Right cardiac atrium (tissue), 5 donors: ENCODE data around the gene DXO. TPM values are rescaled to one million over a fixed set of nuclear protein-coding genes. Genes with fewer than 3 reads are reported as not detected.
A peak's percentile ranks its signal among the peaks of the same experiment; 100 is the strongest.

Experiments
- ATAC-seq, 2 donors: fragments of 200-7000 bp; cut with Tn5 transposase; one replicate each; pipeline versions ENCODE4 v1.8.0 to v1.9.1; 2020; ENCODE audit warnings: moderate library complexity in 2 of 2, mild to moderate bottlenecking in 1 of 2
- DNase-seq, 3 donors: peaks; one replicate each; pipeline ENCODE4 v3.0.0-alpha.2; 2020
- H3K27ac ChIP-seq: one replicate; pipeline ENCODE4 v1.5.1; 2013; ENCODE audit warnings: mild to moderate bottlenecking, low read length, control low read depth, moderate library complexity
- H3K27me3 ChIP-seq: one replicate; pipeline ENCODE4 v1.6.1; 2013; ENCODE audit not compliant: control insufficient read depth, insufficient read depth
- H3K4me1 ChIP-seq: one replicate; pipeline ENCODE4 v1.6.1; 2013; ENCODE audit warnings: low read length; ENCODE audit not compliant: control insufficient read depth, insufficient read depth
- H3K4me3 ChIP-seq: one replicate; pipeline ENCODE4 v1.5.1; 2013; ENCODE audit warnings: low read length, control low read depth
- H3K9me3 ChIP-seq: one replicate; pipeline ENCODE4 v1.6.1; 2013; ENCODE audit warnings: low read length; ENCODE audit not compliant: control insufficient read depth
- WGBS: extraction: QIAGEN DNeasy Blood & Tissue Kit; methylation state at CpG from one replicate; pipeline ENCODE4 v1.1.7; 2013; 5-methylcytosine and 5-hydroxymethylcytosine counted together
- intact Hi-C, 4 donors: fragments of 100-400 bp; cut with DNase I; formaldehyde crosslinking; loops; one replicate each; pipeline versions ENCODE4 v1.11.0 to v1.14.0; 2022 to 2023
- polyA plus RNA-seq: library from polyadenylated mRNA; stranded (reverse); fragments of 200-250 nt; gene quantifications from one replicate; pipeline ENCODE4 v1.2.3, GENCODE V29; 2013
- total RNA-seq, 4 donors: library from RNA; stranded (reverse); fragmentation: NEBNext Ultra II Directional; extraction: Animal tissue kit (Norgen Biotek cat#: 25700); gene quantifications; one replicate each; pipeline ENCODE4 v1.2.1, GENCODE V29; 2021
- donor health status: healthy with polysubstance abuse.
- donor health status: DM: no; HTN: yes; CAD: no.
- donor health status: DM: no; HTN: no; CAD: no.
- donor health status: DM: no; HTN: yes; CAD: no; lungs with severe emphysema.
- donor health status: DM: yes; HTN: yes; CAD: no.

Gene DXO
- total and polyA plus RNA-seq, 5 donors: 12.0 to 17.2 (median 16.5) TPM

DNA sequence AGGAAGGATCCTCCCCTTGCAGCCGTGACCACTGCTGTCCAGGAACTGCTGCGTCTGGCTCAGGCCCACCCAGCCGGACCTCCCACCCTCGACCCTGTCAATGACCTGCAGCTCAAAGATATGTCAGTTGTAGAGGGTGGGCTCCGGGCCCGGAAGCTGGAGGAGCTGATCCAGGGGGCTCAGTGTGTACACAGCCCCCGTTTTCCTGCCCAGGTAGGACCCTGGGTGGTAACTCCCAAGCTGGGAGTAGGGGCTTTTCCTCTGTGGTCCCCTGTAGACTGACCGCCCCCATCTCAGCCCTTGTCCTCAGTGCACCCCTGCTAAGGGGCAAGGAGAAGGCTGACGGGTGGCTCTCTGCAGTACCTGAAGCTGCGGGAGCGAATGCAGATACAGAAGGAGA is 3.6 kb downstream of the DXO start:
- H3K4me3 ChIP-seq: no peak overlapping the region
- WGBS: 80% methylated on average over 11 of the region's 11 CpGs
- intact Hi-C loops: no loop called here
- ATAC-seq (no peak), DNase-seq (no peak)
- no peaks in the 10 kb centered on the region for H3K27me3 ChIP-seq
- peaks cover 4% of the 10 kb centered on the region for H3K4me1 ChIP-seq
- H3K9me3 ChIP-seq: no peaks in the 10 kb centered on the region
- no peak overlapping the region for H3K27ac ChIP-seq

DNA sequence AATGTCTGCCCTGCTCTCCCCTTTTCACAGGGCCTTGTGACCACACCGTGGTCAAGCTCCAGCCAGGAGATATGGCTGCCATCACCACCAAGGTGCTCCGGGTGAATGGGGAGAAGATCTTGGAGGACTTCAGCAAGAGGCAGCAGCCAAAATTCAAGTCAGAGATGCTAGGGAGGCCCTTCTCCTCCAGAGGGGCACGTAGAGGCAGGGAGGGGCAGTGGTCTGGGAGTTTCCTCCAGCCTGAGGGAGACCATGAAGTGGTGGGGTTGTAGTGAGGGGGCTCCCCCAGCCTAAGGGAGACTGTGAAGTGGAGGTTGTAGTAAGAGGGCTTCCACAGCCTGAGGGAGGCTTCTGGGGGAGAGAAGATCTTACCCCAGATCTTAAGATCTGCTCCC is 4.0 kb downstream of the DXO start:
- Histone ChIP-seq H3K4me3 (no peak overlapping the region), H3K9me3 (no peaks in the 10 kb centered on the region), H3K4me1 (peaks cover 4% of the 10 kb centered on the region), H3K27ac (no peak overlapping the region), H3K27me3 (no peaks in the 10 kb centered on the region)
- no peak for ATAC-seq
- 79% methylated on average over 3 of the region's 3 CpGs for WGBS
- intact Hi-C loops: no loop called here
- peak in 1 of 3 donors; percentile 26 for DNase-seq

DNA sequence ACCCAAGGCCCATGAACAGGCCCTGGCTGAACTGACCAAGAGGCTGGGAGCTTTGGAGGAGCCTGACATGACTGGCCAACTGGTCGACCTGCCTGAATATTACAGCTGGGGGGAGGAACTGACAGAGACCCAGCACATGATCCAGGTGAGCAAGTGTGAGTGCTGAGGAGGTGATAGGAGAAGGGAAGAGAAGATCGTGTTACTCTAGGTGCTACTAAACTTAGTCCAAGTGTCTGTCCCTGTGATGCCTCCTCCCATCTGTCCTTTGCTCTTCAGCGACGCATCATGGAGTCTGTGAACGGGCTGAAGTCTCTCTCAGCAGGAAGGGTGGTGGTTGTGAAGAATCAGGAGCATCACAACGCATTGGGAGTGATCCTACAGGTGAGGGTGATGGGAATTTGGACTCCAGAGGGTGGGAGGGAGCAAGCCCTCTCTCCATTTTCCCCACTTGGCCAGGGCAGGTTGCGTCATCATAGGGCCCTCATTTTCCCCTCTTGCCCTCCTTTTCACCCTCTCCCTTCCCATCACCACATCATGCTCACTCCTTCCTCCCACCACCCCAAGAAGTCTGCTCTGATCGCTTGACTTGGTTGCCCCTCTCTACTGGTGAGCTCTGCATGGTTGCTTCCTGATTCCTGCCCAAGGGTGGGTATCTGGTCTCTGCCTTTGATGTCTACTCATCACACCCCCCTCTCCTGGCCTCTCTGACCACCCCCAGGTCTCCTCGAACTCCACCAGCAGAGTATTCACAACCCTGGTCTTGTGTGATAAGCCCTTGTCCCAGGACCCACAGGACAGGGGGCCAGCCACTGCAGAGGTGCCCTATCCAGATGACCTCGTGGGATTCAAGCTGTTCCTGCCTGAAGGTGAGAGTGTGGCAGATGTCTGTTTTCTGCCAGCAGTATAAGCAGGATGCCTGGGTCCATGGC is 4.7 kb downstream of the DXO start:
- H3K27ac ChIP-seq: no peak overlapping the region
- peaks cover 4% of the 10 kb centered on the region for H3K4me1 ChIP-seq
- H3K4me3 ChIP-seq: no peak overlapping the region
- intact Hi-C loops: no loop called here
- peak in 1 of 3 donors; percentile 18 for DNase-seq
- 85% methylated on average over 10 of the region's 10 CpGs for WGBS
- no peak for ATAC-seq
- no peaks in the 10 kb centered on the region for H3K9me3 ChIP-seq
- H3K27me3 ChIP-seq: no peaks in the 10 kb centered on the region

DNA sequence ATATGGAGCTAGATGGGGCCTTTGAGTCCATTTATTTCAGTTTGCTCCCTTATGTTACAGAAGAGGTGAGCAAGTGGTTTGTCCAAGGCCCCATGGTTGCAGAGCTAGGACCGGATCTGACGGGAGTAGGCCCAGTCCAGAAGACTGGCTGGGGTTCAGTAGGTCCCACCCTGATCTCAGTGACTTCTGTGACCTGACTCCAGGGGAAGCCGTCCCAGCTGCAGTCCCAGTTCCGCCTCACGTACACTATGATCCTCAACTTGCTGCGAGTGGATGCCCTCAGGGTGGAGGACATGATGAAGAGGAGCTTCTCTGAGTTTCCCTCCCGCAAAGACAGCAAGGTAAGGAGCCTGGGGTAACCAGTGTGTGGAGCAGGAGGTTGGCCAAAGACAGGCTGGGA is 5.4 kb downstream of the DXO start:
- WGBS: 90% methylated on average over 7 of the region's 7 CpGs
- Histone ChIP-seq H3K4me1 (peaks cover 4% of the 10 kb centered on the region), H3K27me3 (no peaks in the 10 kb centered on the region), H3K4me3 (no peak overlapping the region), H3K9me3 (no peaks in the 10 kb centered on the region), H3K27ac (no peak overlapping the region)
- ATAC-seq (no peak), DNase-seq (peak in 1 of 3 donors; percentile 10)
- intact Hi-C loops: no loop called here

DNA sequence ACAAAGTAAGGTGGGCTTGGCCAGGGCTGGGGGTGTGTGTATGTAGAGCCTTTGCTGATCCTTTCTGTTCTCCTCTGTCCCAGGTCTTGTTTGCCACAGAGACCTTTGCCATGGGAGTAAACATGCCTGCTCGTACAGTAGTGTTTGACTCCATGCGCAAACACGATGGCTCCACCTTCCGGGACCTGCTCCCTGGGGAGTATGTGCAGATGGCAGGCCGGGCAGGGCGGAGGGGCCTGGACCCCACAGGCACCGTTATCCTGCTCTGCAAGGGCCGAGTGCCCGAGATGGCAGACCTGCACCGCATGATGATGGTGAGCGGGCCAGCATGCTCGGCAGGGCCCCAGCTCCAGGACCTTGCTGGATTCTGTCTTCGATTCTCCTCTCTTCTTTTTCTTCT is 6.2 kb downstream of the DXO start:
- ATAC-seq (no peak), DNase-seq (peak in 2 of 3 donors; percentile 44 to 47)
- Histone ChIP-seq H3K27ac (no peak overlapping the region), H3K9me3 (no peaks in the 10 kb centered on the region), H3K27me3 (no peaks in the 10 kb centered on the region), H3K4me1 (no peaks in the 10 kb centered on the region), H3K4me3 (no peak overlapping the region)
- intact Hi-C loops: no loop called here
- WGBS: 90% methylated on average over 13 of the region's 13 CpGs

DNA sequence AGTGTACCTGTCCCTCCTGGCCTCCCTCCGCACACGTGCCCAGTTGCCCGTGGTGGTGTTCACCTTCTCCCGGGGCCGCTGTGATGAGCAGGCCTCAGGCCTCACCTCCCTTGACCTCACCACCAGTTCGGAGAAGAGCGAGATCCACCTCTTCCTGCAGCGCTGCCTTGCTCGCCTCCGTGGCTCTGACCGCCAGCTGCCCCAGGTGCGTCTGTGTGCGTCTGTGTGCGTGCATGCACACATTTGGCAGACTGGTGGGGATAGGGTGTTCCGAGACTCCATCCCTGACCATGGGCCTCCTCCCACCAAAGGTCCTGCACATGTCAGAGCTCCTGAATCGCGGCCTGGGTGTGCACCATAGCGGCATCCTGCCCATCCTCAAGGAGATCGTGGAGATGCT is 8.0 kb downstream of the DXO start:
- Histone ChIP-seq H3K27ac (no peak overlapping the region), H3K27me3 (no peaks in the 10 kb centered on the region), H3K9me3 (no peaks in the 10 kb centered on the region), H3K4me1 (no peaks in the 10 kb centered on the region), H3K4me3 (no peak overlapping the region)
- DNase-seq: no peak
- intact Hi-C loops: no loop called here
- 94% methylated on average over 19 of the region's 19 CpGs for WGBS
- ATAC-seq: no peak

DNA sequence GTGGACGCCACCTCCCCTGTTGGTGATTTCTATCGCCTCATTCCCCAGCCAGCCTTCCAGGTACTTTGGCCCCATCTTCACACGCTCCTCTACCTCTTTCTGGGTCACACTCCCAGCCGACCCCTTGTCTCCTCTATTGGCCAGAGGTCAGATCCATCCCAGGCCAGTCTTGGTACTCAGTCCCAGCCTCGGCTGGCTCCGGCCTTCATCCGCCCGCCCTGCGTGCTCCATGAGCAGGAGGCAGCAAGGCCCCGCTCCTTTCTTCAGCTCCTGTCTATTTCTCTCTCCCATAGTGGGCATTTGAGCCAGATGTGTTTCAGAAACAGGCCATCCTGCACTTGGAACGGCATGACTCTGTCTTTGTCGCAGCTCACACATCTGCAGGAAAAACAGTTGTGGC is 10.3 kb downstream of the DXO start:
- H3K9me3 ChIP-seq: no peaks in the 10 kb centered on the region
- no peak for DNase-seq
- H3K4me1 ChIP-seq: no peaks in the 10 kb centered on the region
- no peak overlapping the region for H3K27ac ChIP-seq
- 91% methylated on average over 12 of the region's 12 CpGs for WGBS
- no peak overlapping the region for H3K4me3 ChIP-seq
- intact Hi-C loops: no loop called here
- no peaks in the 10 kb centered on the region for H3K27me3 ChIP-seq
- no peak for ATAC-seq

DNA sequence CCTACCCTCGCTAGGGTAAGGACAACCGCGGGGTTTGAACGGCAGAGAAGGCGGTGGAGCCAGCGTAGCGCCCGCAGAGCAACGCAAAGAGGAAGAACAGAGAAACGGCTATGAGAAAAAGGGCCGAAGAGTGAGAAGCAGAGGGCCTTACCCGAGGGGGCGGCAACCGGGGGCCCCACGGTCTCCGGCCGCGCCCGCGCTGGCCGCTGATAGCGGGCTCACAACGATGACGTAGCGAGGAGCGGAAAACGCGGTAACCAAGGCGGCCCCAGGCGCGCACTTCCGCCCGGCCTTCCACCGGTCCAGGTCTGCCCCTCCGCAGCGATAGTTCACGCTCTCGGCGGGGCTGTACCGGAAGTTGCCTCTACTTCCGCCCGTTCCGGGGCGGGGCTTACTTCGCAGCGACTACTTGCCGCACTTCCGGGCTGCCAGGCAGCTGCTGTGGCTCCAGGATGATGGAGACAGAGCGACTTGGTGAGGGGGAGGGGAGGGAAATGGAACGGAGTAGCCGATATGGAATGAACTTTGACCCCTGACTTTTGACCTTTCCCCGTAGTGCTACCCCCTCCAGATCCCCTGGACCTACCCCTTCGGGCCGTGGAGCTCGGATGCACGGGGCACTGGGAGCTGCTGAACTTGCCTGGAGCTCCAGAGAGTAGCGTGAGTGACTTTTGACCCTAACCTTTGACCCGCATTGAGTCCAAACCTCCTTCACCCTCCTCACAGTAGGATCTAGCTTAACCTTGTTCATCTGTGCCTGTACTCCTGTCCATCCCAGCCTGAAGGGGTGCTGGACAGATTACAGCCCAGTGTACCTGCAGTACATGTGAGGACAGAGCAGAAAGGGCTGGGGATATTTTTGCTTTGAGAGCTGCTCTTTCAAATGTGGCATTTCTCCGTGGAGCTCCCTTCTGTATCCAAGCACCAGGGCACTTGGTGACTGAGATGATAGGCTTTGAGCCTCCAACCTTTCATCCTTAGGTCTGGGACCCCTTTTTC is 12.9 kb downstream of the DXO start, which contains the start of the genes NELFE and SKIC2:
Gene NELFE (minus strand): TSS at position 231 of the 999 bp plus-strand sequence. CDS start 525 bp downstream, outside the sequence.
Gene SKIC2 (plus strand): TSS at position 435 of the 999 bp plus-strand sequence. CDS start 18 bp downstream, at position 453.
- intact Hi-C loops: loop anchor here (5.0 to 10.0 kb wide), 4 partner anchors 54 to 274 kb away; partner anchors contain the start of genes ZBTB12 (in 3 of the 4), LY6G5C (in 2 of the 4) and EHMT2 (in 1 of the 4)

DNA sequence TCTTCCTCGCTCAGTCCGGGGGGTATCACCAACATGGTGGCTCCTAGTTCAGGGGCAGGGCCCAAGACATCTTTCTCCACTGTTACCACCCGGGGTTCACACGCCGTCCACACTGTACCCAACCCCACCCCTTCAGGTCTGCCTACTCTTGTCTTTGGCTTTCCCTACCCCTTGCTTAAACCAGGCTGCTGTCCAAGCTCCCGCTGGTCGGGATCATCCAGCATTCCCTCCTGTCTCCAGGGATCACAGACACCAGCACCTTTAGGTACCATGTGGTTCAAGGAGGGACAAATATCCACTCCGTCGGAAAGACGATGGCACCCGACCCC is 13.6 kb downstream of the DXO start:
- ATAC-seq (peak in 1 of 2 donors; percentile 5), DNase-seq (no peak)
- Histone ChIP-seq H3K4me3 (peak overlapping the region; percentile 73), H3K4me1 (no peaks in the 10 kb centered on the region), H3K9me3 (no peaks in the 10 kb centered on the region), H3K27ac (peak overlapping the region; percentile 40), H3K27me3 (no peaks in the 10 kb centered on the region)
- intact Hi-C loops: loop anchor here (5.0 to 10.0 kb wide), 4 partner anchors 54 to 274 kb away; partner anchors contain the start of genes ZBTB12 (in 3 of the 4), LY6G5C (in 2 of the 4) and EHMT2 (in 1 of the 4)
- WGBS: 8% methylated on average over 11 of the region's 11 CpGs

More for the DNA sequence above, 12.9 kb downstream of the DXO start, which contains the start of the genes NELFE and SKIC2:
- ATAC-seq: peak; percentile 98 to 99
- under 1% methylated on average over 59 of the region's 59 CpGs for WGBS
- Histone ChIP-seq H3K9me3 (no peaks in the 10 kb centered on the region), H3K27ac (peak within 1 kb of the TSS; percentile 67), H3K27me3 (no peaks in the 10 kb centered on the region), H3K4me1 (no peaks in the 10 kb centered on the region), H3K4me3 (peak within 1 kb of the TSS; percentile 73)
- peak; percentile 99 for DNase-seq

DNA sequence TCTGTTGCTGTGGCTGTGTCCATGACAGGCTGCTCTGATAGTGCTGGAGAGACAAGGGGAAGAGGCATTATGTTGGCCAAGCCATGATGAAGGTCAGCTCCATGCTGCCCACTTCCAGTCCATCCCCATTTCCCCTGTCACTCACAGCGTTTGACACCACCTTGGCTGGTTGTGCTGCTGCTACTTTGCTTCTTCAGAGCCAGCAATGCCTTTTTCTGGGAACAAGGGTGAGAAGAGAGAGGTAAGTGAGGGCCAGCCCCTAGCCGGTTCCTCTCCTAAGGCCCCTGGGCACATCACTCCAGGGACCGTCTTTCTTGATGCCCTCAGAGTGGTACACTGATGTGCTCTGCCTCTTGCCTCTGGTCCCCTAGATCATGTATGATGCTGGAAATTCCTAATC is 15.1 kb downstream of the DXO start:
- no peaks in the 10 kb centered on the region for H3K9me3 ChIP-seq
- intact Hi-C loops: loop anchor here (5.0 to 10.0 kb wide), 4 partner anchors 52 to 272 kb away; partner anchors contain the start of genes ZBTB12 (in 3 of the 4), LY6G5C (in 2 of the 4) and EHMT2 (in 1 of the 4)
- no peak for DNase-seq
- no peak overlapping the region for H3K27ac ChIP-seq
- H3K4me1 ChIP-seq: no peaks in the 10 kb centered on the region
- ATAC-seq: no peak
- no peak overlapping the region for H3K4me3 ChIP-seq
- no peaks in the 10 kb centered on the region for H3K27me3 ChIP-seq
- 93% methylated on average over 3 of the region's 3 CpGs for WGBS
